GM19240 (cell line): ENCODE measurements around the gene NDUFS8.

Experiments
- DNase-seq: peaks from one replicate; pipeline ENCODE4 v3.0.0; 2011; ENCODE audit warnings: low spot score; ENCODE audit not compliant: insufficient read length

Gene NDUFS8

DNA sequence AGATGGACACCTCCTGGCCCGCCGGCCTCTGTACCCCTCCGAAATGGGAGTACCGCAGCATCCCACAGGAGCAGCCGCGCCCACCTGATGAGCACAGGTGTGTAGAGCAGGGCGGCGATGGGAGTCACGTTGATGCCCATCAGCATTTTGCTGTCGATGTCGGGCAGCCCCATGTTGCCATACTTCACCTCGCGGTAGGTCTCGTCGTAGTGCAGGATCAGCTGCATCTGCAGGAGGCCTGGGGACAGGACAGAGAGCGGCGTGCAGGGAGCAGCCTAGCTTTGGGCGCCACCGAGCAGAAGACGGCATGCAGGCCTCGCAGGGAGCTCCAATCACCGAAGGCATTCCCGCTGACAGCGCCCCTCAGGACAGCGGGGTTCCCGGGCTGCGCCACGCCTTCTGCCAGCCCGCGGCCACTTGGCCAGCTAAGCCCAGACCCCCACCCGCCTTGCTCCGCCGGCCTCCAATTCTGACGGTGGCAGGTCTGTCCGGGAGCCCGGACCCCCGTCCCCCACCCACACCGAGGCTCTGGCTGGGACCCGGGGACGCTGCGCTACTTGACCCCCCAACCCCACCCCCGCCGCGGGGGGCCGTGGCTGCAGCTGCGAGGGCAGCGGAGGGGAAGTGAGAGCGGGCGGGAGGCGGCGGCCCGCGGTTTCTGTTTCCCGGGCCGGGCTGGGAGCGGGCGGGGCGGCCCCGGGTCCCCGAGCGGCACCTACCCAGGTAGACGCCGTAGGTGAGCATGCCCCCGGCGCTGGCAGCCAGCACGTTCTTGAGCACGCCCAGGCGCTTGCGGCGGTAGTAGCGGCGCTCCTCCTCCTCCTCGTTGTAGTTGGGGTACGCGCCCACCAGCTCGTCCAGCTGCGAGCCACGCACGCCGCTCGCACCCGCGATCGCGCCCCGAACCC, 27.3 kb upstream of the NDUFS8 start:
- no peak for DNase-seq

DNA sequence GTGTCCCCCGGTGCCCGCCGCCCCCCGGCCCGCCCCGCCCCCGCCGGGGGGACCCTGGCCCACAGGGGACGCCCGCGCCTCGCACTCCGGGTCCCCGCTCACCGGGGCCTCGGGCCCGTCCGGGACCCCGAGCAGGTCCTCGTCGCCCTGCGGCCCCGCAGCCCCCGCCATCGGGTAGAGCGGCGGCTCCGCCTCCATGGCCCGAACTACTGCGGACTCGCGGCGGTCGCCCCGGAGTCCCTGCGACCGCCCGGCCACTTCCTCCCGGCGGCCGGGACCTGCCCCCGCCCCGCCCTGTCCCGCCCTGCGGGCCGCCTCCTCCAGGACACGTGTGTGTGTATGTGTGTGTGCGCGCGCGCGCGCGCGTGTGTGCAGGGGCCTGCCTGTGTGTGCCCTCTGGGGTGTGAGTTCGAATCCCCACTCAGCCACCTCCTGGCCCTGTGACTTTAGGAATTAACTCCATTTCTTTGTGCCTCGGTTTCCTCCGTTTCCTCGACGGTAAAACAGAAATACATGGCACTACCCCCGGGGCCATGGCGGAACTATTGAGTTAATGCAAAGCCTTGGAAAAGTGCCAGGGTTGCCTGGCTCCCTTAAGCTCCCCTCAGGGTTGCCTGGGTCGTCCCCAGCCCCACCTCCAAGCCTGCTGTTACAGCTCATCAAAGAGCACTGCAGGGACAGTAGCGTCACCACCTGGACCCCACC, 26.5 kb upstream of the NDUFS8 start, which contains the start of gene UNC93B1:
Gene UNC93B1, minus strand, starts transcription at position 252 of the 705 bp plus-strand sequence. Its CDS starts 54 bp downstream, at position 198.
- peak; percentile 88 for DNase-seq

DNA sequence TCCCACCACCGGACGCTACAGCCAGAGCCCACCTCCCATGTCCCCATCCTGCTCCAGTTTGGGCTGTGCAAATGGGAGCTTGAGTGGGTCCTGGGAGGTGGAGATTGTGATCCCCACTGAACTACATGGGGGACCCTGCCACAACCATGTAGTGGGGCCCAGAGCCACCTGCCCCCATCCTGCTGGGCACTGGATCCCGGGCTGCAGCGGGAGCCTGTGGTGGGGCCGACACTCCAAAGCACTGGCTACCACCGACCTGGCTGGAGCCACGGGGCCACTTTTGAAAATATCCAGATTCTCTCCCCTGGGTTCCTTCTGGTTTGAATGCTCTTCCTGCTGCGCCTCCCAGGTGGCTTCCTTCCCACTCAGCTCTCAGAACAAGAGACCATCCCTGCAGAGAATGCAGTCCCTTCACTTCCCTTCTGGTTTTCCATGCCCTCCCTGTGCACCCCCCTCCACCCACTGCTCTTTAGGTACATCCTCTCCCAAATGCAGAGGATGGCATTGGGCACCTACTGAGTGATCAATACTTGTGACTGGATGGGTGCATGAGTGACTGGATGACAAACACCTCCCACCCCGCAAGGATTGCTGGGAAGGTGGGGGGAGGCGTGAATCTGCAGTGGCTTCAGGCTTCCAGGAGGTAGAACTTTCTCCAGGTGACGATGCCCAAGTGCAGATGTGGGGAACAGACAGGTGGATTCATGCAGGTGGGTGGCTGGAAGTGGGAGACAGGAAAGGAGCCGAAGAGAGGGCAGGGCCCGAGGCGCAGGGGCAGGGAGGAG, 25.7 kb upstream of the NDUFS8 start:
- DNase-seq, result no peak

DNA sequence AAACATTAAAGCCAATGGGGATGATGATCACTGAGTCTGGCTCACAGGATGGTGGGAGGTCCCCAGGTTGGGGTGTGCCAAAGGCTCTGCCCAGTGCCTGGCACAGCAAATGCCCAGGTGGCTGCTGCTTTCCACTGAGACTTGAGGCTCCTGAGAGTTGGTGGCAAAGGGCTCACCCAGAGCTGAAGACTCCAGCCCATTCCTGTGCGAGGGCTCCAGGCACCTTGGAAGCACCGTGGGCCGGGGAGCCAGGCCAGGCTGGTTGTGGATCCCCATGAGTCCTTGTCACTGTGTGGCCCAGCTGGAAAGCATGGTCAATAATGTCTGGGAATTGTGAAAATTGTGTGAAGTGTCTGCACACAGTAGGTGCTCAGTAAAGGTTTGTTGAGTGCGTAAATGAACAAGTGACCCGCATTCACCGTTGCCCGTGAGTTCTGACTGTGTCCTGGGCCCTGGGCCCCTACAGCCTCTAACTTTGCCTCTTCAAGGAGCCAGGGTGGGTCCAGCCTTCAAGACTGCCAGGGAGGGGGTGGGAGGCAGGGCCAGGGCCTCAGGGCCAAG, 23.8 kb upstream of the NDUFS8 start:
- DNase-seq, result no peak

DNA sequence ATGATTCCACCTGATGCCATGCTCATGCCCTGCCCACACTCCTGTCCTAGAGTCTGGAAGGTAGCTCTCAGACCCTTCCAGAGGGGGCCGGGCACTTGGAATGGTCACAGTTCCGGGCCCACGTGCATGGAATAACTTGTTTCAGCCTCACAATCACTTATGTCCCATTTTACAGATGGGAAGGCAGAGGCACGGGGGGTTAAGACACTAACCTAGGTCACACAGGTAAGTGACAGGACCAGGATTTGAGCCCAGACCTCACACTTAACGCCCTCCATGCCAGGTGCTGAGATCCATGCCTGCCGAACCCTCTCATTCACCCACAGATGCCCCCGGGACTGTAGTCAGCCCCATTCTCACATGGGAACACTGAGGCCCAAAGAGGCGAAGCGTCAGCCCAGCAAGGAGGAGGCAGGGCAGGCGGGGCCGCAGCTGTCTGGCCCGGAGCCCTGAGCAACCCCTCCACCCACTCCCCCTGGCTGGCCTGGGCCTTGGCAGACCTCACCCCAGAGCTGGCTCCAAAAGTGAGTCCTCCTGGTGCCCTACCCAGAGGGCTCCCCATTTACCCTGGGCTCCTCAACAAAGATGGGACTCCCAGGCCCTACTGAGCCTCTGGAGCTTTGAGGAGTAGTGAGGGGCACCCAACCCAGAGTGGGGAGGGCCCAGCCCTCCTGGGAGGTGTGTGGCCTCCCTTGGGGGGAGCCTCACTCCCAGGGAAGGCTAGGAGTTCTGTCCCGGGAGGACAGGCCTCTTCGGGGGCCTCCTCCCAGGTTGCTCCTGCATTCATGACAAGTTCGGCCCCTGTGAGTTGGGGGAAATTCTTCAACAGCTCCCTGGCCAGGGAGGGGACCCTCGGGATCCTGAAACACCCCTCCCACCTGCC, 22.7 kb upstream of the NDUFS8 start:
- DNase-seq, result no peak

DNA sequence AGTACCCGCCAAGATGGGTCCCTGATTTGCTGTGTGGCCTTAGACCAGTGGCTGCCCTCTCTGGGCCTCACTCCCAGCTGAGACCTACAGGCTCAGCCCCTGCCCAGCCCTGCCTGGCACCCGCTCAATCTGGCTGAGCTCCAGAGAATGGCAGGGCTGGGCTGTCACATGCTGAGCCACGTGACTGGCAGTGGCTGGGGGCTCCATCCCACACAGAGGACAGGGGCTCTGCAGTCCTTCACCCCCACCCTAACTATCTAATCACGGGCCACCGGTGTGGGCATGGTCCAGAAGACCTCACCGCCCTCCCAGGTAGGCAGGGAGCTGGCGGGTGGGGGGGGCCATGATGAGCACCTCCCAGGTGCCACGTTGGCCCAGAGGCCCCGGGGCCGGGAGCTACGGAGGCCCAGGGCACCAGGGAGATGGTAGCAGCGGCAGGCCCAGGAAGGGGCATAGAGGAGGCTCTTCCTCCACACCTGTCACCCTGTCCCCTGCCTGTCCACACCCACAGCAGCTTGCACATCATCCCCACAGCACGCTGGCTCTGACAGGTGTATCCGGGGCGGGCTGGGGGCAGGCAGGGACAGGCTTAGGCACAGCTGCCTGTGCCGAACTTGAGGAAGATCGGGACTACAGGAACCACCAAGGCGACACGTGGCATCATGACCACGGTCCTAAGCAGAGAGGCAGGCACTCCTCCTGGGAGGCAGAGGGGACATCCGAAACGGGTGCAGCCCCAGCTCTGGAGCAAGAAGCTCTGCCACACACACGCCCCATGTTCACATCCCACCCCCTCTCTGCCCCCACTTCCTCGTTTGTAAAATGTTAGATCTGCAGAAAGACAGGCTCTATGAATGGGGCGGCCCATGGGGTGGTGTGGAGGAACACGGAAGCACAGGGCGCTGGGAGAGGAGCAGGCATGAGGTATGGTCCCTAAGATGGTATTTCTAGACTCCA, 21.8 kb upstream of the NDUFS8 start:
- DNase-seq, result no peak

DNA sequence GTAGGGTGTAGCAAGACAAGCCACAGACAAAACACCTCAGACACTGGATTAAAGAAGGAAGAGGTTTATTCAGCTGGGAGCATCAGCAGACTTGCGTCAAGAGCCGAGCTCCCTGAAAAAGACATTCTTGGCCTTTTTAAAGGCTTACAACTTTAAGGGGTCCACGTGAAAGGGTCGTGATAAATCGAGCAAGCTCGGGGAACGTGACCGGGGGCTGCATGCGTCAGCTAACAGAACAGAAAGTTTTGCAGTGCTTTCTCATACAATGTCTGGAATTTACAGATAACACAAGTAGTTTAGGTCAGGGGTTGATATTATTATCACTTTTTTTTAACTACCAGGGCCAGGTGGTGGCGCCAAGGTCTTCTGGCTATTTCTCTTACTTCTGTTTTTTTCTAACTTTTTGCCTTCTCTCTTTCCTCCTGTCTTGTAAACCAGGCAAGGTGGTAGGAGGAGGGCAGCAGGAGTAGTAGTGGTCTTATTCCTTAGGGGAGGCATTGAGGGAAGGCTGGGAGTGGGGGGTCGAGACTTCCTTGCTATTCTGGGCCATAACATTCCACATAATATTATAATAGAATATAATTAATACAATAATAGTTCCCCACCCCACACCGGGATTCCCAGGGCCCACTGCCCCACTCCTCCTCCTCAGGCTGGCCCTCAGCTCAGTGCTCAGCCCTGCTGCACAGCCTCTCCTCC, 20.9 kb upstream of the NDUFS8 start:
- no peak for DNase-seq

DNA sequence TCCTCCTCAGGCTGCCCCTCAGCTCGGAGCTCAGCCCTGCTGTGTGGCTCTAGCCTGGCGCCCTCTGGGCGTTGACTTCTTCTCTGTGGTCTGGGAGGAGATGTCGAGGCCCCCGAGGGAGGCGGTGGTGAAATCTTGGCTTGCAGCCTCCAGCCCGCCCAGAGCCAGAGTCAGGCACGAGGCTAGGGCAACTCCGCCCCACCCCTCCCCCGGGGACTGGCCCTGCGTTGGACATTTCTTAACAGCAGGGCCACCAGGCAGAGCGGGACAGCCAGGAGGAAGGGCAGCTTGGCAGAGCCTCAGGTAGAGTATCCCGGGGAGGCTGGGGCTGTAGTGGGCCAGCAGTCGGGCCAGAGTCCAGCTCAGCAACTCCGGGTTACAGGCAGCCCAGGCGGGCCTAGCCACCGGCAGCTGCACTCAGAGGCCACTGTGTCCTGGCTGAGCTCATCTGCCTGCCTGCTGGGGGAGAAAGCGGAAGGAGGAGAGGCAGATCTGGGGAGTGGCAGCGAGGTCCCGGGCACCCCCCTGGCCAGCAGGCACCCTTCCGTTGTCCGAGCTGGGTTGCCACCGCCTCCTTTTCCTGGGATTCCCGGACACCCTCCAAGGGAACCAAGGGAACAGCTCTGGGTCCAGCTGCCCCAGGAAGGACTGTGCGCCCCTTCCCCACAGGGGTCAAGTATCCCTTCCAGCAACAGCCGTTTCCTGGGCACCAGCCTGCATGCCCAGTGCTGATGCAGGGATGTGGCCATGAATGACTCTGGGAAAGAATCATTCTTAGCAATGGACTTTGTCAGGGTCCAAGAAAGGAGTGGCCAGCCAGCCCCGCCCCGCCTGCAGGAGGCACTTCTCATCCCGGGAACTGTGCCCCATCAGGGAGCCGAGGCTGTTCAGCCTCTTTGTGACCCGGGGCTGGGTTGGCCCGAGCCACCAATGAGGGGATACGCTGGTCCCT, 20.1 kb upstream of the NDUFS8 start, which contains the start of gene ALDH3B1:
Gene ALDH3B1, plus strand, starts transcription at position 238 of the 952 bp plus-strand sequence. CDS start 4,971 bp downstream, outside the sequence.
- DNase-seq, result no peak

DNA sequence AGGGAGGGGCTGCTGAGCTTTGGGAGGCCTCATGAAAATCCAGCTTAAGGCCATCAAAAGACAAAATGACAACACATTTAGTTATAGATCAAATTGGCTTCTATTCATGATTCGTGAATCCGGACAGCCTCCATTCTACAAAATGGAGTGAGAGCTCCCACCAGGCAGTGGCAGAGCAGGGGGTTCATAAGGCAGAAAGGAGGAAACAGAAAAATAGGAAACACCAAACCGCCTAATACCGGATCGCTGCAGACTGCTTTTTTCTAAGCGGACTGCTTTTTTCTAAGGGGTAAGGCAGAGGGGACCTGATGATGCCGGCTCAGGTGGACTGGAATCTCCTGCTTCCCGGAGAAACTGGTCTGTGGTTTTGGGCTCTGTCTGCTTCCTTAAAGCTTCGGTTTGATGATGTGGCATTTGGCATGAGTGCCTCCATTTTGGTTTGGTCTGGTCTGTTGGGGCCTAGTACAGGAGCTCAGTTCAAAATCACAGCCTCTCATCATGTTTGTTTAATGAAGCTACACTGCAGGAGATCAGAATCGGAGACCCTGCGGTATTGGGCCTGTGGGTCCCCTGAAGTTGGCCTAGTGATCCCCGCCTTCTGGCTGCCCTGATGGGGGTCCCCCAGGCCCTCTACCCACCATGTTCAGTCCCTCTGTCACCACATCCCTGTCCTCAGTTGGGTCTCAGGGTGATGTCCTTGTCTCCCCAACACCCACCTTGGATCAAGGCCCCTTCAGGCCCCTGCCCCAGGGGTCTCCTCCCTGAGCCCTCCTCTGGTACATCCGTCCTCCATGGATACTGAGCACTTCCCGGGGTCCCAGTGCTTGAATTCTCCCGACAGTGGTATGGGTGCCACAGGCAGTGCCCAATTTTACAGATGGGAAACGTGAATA, 19.2 kb upstream of the NDUFS8 start:
- no peak for DNase-seq

DNA sequence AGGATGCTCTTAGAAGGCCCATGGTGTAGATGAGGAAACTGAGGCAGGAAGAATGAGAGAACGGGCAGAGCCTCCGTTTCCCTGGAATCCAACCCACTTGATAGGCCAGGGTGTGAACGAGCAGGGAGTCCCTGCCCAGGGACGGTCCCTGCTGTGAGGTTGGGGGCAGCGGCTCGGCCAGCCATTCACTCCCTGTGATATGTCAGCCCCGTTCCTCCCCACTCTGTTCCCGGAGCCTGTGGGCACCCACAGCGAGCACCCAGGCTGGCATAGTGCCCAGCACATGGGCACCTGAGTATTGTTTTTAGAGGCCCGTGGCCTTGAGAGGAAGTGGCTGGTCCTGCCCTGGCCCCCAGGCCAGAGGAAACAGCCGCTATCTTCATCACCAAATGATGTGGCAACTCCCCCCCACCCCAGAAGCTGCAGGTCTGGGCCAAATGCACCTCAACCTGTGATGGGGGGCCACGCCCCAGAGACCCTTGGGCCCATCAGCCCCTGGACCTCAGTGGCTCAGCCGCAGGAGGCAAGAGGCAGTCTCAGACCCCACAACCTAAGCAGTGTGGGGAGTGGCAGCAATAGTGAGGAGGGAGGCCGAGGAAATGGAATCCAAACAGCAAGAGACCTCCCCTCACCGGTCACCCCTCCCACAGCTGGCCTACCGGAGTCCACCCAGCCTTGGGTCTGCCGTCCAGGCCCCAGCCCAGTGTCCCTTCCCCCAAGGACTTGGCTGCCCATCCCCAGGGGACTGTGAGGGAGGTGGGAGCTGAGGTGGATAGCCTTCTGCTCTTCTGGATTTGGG, 18.2 kb upstream of the NDUFS8 start:
- no peak for DNase-seq

DNA sequence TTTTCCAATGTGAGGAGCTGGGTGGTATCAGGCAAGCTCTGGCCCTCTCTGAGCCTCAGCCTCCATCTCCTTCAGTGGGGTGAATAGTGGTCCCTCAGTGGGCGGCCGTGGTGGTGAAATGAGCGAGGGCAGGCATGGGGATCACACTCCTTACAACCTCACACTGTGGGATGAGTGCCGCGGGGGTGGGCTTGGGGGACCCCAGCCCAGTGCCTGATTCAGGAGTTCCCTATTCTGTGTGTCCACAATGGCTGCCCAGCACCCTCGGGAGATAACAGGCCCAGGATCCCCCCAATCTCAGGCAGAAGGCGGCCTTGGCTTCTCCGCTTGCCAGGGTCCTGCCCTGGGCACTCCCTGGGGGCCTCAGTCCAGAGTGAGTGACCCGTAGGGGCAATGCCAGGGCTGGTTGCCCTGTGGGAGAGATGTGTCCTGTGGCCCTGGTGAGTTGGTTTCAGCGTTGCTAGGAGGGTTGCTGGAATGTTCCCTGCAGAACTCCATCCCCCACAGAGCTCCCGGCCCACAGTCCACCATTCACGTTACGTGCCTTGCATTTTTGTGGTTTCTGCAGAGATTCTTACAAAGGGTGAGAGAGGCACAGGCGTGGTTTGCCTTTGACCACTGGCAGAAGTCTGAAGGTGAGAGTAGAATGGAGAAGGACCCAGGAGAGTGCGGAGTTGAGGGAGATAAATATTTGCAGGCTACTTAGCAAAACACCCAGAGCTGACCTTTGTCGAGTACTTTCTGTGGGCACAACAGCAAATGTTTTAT, 17.5 kb upstream of the NDUFS8 start:
- DNase-seq, result no peak

DNA sequence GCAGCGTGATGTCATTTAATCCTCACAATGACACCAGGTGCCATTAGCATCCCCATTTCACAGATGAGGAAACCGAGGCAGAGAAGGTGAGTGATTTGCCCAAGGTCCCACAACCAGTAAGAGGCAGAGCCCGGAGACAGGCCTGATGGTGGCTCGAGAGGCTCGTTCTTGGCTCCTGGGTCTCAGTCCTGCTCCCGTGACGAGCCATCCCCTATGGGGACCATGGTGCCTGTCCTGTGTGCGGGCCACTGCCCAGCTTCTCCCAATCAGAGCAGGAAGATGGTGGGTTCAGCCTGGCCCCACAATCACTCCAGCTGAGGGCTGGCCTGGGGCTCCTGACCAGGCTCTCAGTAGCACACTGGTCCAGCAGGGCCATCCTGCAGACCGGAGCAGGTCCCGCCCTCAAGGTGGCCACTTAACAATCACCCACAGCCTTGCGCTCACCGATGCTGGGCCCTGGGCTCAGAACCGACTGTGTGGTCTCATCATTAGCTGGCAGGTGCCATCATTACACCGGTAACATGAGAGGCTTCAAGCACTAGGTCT, 16.8 kb upstream of the NDUFS8 start:
- DNase-seq, result no peak

DNA sequence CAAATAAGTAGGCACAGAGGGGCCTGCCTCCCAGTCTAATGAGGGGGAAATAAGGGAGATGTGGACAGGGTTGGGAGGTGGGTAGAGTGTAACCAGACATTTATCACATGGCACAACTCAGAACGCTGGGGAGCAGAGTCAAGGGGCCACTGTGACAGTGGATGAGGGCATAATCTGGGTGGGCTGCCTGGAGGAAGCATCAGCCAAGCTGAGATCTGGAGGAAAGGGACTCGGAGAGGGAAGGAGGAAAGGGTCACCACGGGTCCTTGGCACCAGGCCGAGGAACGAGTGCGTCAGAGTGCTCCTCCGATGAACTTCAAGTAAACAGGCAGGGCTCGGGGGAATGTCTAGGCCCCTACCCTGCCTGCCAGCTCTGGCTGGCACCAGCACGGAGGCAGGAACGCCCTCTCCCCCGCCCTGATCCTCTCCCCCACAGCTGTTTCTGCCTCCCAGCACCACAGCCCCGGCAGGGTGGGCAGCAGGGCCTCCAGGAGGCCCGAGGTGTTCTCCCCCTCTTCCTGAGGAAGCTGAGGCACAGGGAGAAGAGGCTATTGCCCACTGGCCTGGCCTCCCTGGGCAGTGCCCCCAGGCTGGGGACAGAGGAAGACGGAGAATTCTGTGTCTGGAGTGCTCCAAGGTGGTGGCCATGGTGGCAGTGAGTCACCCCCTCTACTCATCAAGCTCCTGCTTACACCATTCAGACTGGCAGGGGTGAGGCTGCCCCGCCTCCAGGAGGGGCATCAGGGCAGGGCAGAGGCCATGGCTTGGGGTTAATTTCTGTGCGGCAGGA, 16.1 kb upstream of the NDUFS8 start:
- no peak for DNase-seq
